Neural crest cell (in vitro differentiated cells): ENCODE results near the gene CARNS1. TPM values are rescaled to one million over a fixed set of nuclear protein-coding genes. Genes with fewer than 3 reads are reported as not detected.

ENCODE experiments used
- DNase-seq: peaks from one replicate; pipeline ENCODE4 v3.0.0; 2021; ENCODE audit warnings: low read depth, mixed read lengths, low spot score
- H3K27ac Mint-ChIP-seq: one replicate; pipeline ENCODE4 v1.8.0; 2021; ENCODE audit warnings: mild to moderate bottlenecking, mixed read lengths; ENCODE audit not compliant: unreplicated experiment
- H3K27me3 Mint-ChIP-seq: 2 replicates; pipeline ENCODE4 v1.8.0; 2021; ENCODE audit warnings: low read depth, mild to moderate bottlenecking, mixed read lengths
- H3K36me3 Mint-ChIP-seq: 2 replicates; pipeline ENCODE4 v1.8.0; 2021; ENCODE audit warnings: low read depth, mild to moderate bottlenecking, mixed read lengths
- H3K4me1 Mint-ChIP-seq: 2 replicates; pipeline ENCODE4 v1.8.0; 2021; ENCODE audit warnings: mixed read lengths
- H3K4me3 Mint-ChIP-seq: one replicate; pipeline ENCODE4 v1.8.0; 2021; ENCODE audit warnings: mild to moderate bottlenecking, mixed read lengths
- H3K9me3 Mint-ChIP-seq: 2 replicates; pipeline ENCODE4 v1.8.0; 2021; ENCODE audit warnings: mixed read lengths
- CTCF ChIP-seq: fragments of 200-600 bp; sonication (generic); conservative IDR thresholded peaks from 2 replicates; pipeline ENCODE4 v1.5.0; 2021; ENCODE audit warnings: antibody characterized with exemption, mild to moderate bottlenecking
- total RNA-seq: library from RNA; stranded (reverse); gene quantifications from 2 replicates; pipeline ENCODE4 v1.2.1, GENCODE V29; 2021

Gene CARNS1
- total RNA-seq, 1 donor from 2014 or later, result 0.12 TPM

DNA sequence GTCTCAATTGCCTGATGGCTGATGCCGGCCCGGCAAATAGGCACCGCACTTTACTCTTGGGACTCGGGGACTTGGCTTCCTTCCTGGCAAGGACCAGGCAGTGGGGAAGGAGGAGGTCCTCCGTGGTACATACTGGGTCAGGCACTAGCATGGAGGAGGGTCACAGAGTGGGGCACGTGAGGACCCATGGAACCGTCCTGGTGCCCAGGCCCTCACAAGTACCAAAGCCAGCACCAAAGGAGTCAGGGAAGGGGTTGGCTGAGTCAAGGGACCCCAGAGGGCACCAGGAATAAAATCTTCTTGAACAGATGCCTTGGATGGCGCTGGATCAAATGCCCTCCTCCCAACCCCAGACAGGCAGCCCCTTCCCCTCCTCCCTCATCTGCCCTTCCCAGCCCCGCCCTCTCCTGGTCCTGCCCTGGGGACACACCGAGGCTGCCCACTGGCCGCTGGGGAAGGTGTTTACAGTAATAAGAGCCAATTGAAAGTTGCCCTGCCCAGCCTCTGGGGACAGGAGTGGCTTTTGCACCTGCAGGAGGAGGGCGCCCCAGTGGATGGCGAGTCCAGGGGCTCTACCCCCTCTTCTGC, 5.6 kb upstream of the CARNS1 start:
- Mint-ChIP-seq H3K4me3 (no peak overlapping the region), H3K36me3 (no peaks in the 10 kb centered on the region), H3K27me3 (peaks cover 31% of the 10 kb centered on the region), H3K4me1 (peaks cover 17% of the 10 kb centered on the region), H3K9me3 (no peaks in the 10 kb centered on the region), H3K27ac (peak overlapping the region; percentile 90)
- no peak for DNase-seq
- TF ChIP-seq CTCF, result no peak

DNA sequence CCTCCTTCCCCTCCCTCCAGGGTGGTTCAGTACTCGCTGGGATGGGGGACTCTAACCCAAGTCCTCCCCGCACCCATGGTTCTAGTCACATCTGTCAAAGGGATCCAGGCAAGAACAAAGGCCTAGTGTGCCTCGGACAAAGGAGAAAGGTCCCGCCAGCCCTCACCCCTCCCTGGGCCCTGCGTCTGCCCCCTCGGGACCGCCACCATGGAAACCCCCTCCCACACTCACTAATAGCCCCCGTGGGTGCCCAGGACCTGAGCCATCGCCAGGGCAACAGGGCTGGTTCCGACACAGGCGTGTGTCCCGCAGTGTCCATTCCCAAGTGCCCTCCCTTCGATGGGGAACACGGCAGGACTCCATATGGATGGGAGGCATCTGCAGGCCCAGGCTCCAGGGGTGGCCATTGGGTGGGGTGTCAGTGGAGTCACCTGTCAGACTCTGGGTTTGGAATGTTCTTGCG, 5.1 kb upstream of the CARNS1 start:
- Mint-ChIP-seq H3K36me3 (no peaks in the 10 kb centered on the region), H3K27ac (peak overlapping the region; percentile 90), H3K9me3 (no peaks in the 10 kb centered on the region), H3K27me3 (peaks cover 36% of the 10 kb centered on the region), H3K4me3 (no peak overlapping the region), H3K4me1 (peaks cover 17% of the 10 kb centered on the region)
- TF ChIP-seq CTCF, result no peak
- DNase-seq, result no peak

DNA sequence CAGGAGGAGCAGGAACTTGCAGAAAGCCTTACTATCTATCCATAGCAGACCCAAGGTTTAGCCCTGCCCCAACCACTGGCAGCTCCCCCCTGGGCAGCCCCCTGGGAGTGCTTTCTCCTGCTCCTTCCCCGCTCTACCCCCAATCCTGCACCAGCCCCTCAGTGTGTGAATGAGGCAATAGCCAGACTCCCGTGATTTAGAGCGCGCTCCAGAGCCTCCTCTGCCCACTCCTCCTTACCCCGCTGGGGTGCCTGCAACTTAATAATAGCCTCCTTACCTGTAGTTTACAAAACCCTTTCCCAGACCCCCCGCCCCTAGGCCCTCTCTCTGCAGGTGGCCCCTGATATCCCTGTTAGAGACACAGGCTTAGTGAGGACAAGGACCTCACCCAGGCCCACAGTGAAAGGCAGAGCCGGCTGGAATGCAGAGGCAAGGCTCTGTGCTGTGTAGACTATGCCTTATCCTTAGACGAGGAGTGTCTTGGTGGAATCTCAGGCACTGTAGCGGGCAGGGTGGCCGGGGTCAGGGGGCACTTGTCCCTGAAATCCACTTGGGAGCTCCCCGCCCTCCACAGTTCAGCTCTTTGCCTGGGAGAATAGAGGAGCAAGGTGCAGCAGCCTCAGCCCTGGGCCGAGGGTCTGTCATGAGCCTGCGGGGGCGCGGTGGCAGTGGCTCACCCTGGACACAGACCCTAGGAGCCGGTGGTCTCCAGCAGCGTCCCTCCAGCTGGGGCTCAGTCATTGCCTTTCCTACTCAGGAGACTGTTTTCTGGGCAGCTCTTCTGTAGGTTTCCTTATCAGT, 4.3 kb upstream of the CARNS1 start:
- Mint-ChIP-seq H3K4me1 (peaks cover 18% of the 10 kb centered on the region), H3K9me3 (no peaks in the 10 kb centered on the region), H3K27ac (no peak overlapping the region), H3K27me3 (peaks cover 40% of the 10 kb centered on the region), H3K4me3 (peak overlapping the region; percentile 59), H3K36me3 (no peaks in the 10 kb centered on the region)
- DNase-seq, result no peak
- no peak for TF ChIP-seq CTCF

- Mint-ChIP-seq H3K27me3 (peaks cover 46% of the 10 kb centered on the region), H3K9me3 (no peaks in the 10 kb centered on the region), H3K4me1 (peaks cover 24% of the 10 kb centered on the region), H3K27ac (no peak overlapping the region), H3K36me3 (no peaks in the 10 kb centered on the region), H3K4me3 (no peak overlapping the region)
- DNase-seq, result no peak
- no peak for TF ChIP-seq CTCF
Measured at GRCh38 chr11:67411785-67412152, 3.7 kb upstream of the CARNS1 start.

DNA sequence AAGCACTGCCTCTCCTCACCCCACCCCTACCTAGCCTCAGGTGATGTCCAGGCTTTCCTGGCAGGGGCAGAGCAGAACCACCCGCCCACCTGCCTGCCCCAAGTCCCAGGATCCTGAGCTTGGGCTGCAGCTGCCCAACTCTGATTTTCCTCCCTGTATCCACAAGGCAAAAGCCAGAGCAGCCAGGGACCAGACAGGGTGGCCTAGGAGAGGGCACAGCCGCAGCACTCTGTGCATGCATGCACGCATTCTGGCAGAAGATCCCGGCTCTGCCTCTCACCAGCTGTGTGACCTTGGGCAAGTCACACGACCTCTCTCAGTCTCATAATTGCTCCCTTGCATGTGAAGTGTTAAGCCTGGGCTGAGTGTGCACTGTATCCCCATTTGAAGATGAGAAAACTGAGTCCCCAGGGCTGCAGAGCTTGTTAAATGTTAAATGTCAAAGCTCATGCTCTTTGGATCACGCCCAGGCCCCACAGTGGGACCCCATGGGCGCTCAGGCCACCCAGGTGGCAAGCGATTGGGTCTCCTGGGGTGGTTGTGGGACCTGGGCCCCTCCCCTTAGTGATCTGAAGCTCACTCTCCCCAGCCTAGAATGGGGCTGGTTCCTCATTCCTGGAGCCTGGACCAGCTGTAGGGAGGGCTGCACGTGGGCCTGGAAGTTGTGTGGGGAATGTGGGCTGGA, 2.8 kb upstream of the CARNS1 start:
- DNase-seq, result no peak
- no peak overlapping the region for H3K27ac Mint-ChIP-seq
- H3K4me1 Mint-ChIP-seq, result peaks cover 21% of the 10 kb centered on the region
- no peaks in the 10 kb centered on the region for H3K9me3 Mint-ChIP-seq
- TF ChIP-seq CTCF, result no peak
- no peaks in the 10 kb centered on the region for H3K36me3 Mint-ChIP-seq
- no peak overlapping the region for H3K4me3 Mint-ChIP-seq
- peaks cover 47% of the 10 kb centered on the region for H3K27me3 Mint-ChIP-seq
